GM21737 (cell line): ENCODE data around the gene MAN1C1.
A peak's percentile ranks its signal among the peaks of the same experiment; 100 is the strongest.

Source experiments
- ATAC-seq: cut with Tn5 transposase; IDR thresholded peaks from one replicate; pipeline ENCODE4 v1.9.1; 2021; ENCODE audit warnings: mild to moderate bottlenecking, moderate library complexity; ENCODE audit not compliant: unreplicated experiment

The MAN1C1 gene

GRCh38 chr1:25616095-25616986 is at the start of gene MAN1C1:
TSS of gene MAN1C1 (plus strand) at chr1:25616791. CDS start at chr1:25617798, 1,007 bp downstream.
- ATAC-seq = peak; percentile 48

- no peak for ATAC-seq
Measured at GRCh38 chr1:25567710-25568089, 48.9 kb upstream of the MAN1C1 start.

GRCh38 chr1:25568090-25568833 is 48.3 kb upstream of the MAN1C1 start:
- ATAC-seq = no peak

GRCh38 chr1:25568834-25569596 is 47.6 kb upstream of the MAN1C1 start:
- no peak for ATAC-seq

- ATAC-seq = no peak
Measured at GRCh38 chr1:25569597-25570396, 46.8 kb upstream of the MAN1C1 start.

GRCh38 chr1:25570798-25571521 is 45.6 kb upstream of the MAN1C1 start:
- ATAC-seq = no peak

- ATAC-seq = no peak
Measured at GRCh38 chr1:25571522-25571970, 45.0 kb upstream of the MAN1C1 start.

- ATAC-seq = no peak
Measured at GRCh38 chr1:25572107-25572506, 44.5 kb upstream of the MAN1C1 start.

GRCh38 chr1:25572708-25573590 is 43.6 kb upstream of the MAN1C1 start:
- ATAC-seq = no peak

- ATAC-seq = no peak
Measured at GRCh38 chr1:25573591-25573930, 43.0 kb upstream of the MAN1C1 start.

- no peak for ATAC-seq
Measured at GRCh38 chr1:25573961-25574360, 42.6 kb upstream of the MAN1C1 start.

GRCh38 chr1:25575191-25575590 is 41.4 kb upstream of the MAN1C1 start:
- ATAC-seq = no peak

GRCh38 chr1:25576459-25577133 is 40.0 kb upstream of the MAN1C1 start:
- ATAC-seq = no peak

GRCh38 chr1:25577134-25577920 is 39.3 kb upstream of the MAN1C1 start:
- no peak for ATAC-seq

GRCh38 chr1:25579292-25580252 is 37.0 kb upstream of the MAN1C1 start:
- ATAC-seq = no peak

GRCh38 chr1:25580927-25581326 is 35.7 kb upstream of the MAN1C1 start:
- no peak for ATAC-seq
